Daoy (cell line): ENCODE measurements around the gene DMXL1. TPM values are rescaled to one million over a fixed set of nuclear protein-coding genes. Genes with fewer than 3 reads are reported as not detected.

Experiments
- DNase-seq: peaks from one replicate; pipeline ENCODE4 v3.0.0-alpha.2; 2015; ENCODE audit warnings: low read depth
- total RNA-seq: library from RNA; depleted of rRNA; stranded (reverse); fragments of >200 nt; shearing (Covaris generic); gene quantifications from 2 replicates; pipeline ENCODE4 v1.2.3, GENCODE V29; 2014; rRNA removed

DMXL1 gene
- total RNA-seq, 1 experiment from 2014 or later, result 23.6 TPM

GRCh38 chr5:119290607-119291006, 219.7 kb downstream of the DMXL1 start:
- DNase-seq, result no peak

DNA sequence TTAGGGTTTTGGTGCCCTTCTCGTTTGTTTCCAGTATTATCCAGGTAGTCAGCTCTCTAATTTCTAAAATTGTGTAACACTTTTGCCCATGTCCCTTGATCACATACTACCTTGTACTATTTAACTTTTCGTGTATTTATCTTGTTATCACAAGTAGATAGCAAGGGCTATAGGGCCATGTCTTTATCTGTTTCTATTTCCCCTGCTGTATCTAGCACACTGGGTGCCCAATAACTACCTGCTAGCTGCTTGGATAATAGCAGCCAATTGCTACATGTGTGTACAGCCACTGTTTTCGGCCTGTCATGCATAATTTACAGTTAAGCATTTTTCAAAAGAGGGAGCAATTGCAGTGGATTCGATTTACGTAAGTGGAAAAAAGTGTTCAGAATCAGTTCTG, 220.2 kb downstream of the DMXL1 start:
- no peak for DNase-seq

GRCh38 chr5:119291877-119292276, 221.0 kb downstream of the DMXL1 start:
- DNase-seq, result no peak

GRCh38 chr5:119292701-119293515, 222.0 kb downstream of the DMXL1 start:
- DNase-seq, result no peak

GRCh38 chr5:119293516-119293829, 222.6 kb downstream of the DMXL1 start:
- DNase-seq, result no peak

Other genes starting within 250 kb of the DMXL1 start
- 10.7 and 12.0 TPM in 2 replicates for gene DTWD2, start 82.5 kb upstream of the DMXL1 start, total RNA-seq